Activated CD8-positive, alpha-beta T cell treated with anti-CD3 and anti-CD28 coated beads, Interleukin-2, amount 10 ng/mL, durations not matched to agents 7 days and 5 days (primary cell): ENCODE data around the gene PAGE1. TPM values are rescaled to one million over a fixed set of nuclear protein-coding genes. Genes with fewer than 3 reads are reported as not detected.

Source experiments
- ATAC-seq: fragments of 150-1000 bp; cut with Tn5 transposase; one replicate; pipeline ENCODE4 v1.10.0; 2021; ENCODE audit warnings: moderate library complexity
- CTCF ChIA-PET: fragments of 350-600 bp; sonication (Branson Sonifier 250); formaldehyde crosslinking; loops from one replicate; lab custom pipeline; 2021; ENCODE audit warnings: antibody characterized with exemption; lab: Charles Lee
- POLR2A ChIA-PET: fragments of 350-600 bp; sonication (Branson Sonifier 250); formaldehyde crosslinking; loops from one replicate; lab custom pipeline; 2021; ENCODE audit warnings: antibody characterized with exemption; lab: Charles Lee
- DNase-seq: peaks from one replicate; pipeline ENCODE4 v3.0.0-alpha.2; 2020
- H3K27ac Mint-ChIP-seq: one replicate; pipeline ENCODE4 v1.8.0; 2021; ENCODE audit warnings: mild to moderate bottlenecking, mixed read lengths
- H3K27me3 Mint-ChIP-seq: one replicate; pipeline ENCODE4 v1.8.0; 2021; ENCODE audit warnings: low read depth, mixed read lengths
- H3K36me3 Mint-ChIP-seq: one replicate; pipeline ENCODE4 v1.8.0; 2021; ENCODE audit warnings: low read depth, mixed read lengths
- H3K4me1 Mint-ChIP-seq: one replicate; pipeline ENCODE4 v1.8.0; 2021; ENCODE audit warnings: low read depth, mixed read lengths
- H3K4me3 Mint-ChIP-seq: one replicate; pipeline ENCODE4 v1.8.0; 2021; ENCODE audit warnings: mild to moderate bottlenecking, mixed read lengths
- H3K9me3 Mint-ChIP-seq: one replicate; pipeline ENCODE4 v1.8.0; 2022; ENCODE audit warnings: mixed read lengths; ENCODE audit not compliant: insufficient read depth
- total RNA-seq, 2 experiments: library from RNA; stranded (reverse); gene quantifications; one replicate each; pipeline ENCODE4 v1.2.3, GENCODE V29; 2021

Gene PAGE1
- total RNA-seq, 2 experiments from 2014 or later, result not detected

- DNase-seq (no peak), ATAC-seq (no peak)
- H3K9me3 Mint-ChIP-seq, result no peaks in the 10 kb centered on the region
- peaks cover 6% of the 10 kb centered on the region for H3K27me3 Mint-ChIP-seq
- ChIA-PET CTCF (no interaction called here), POLR2A (no interaction called here)
- no peaks in the 10 kb centered on the region for H3K36me3 Mint-ChIP-seq
- no peak overlapping the region for H3K4me3 Mint-ChIP-seq
- no peaks in the 10 kb centered on the region for H3K4me1 Mint-ChIP-seq
- H3K27ac Mint-ChIP-seq, result no peak overlapping the region
Observed at GRCh38 chrX:49701323-49701722, 5.5 kb upstream of the PAGE1 start.

GRCh38 chrX:49675075-49675719 is 20.6 kb downstream of the PAGE1 start:
- ATAC-seq, result no peak
- Mint-ChIP-seq H3K9me3 (no peaks in the 10 kb centered on the region), H3K27me3 (peaks cover 5% of the 10 kb centered on the region), H3K4me1 (no peaks in the 10 kb centered on the region), H3K27ac (no peak overlapping the region), H3K36me3 (no peaks in the 10 kb centered on the region), H3K4me3 (no peak overlapping the region)
- ChIA-PET CTCF (no interaction called here), POLR2A (no interaction called here)
- no peak for DNase-seq

- ChIA-PET POLR2A (no interaction called here), CTCF (no interaction called here)
- no peaks in the 10 kb centered on the region for H3K36me3 Mint-ChIP-seq
- ATAC-seq (no peak), DNase-seq (no peak)
- H3K27ac Mint-ChIP-seq, result no peak overlapping the region
- H3K4me3 Mint-ChIP-seq, result no peak overlapping the region
- peaks cover 5% of the 10 kb centered on the region for H3K27me3 Mint-ChIP-seq
- H3K4me1 Mint-ChIP-seq, result no peaks in the 10 kb centered on the region
- H3K9me3 Mint-ChIP-seq, result no peaks in the 10 kb centered on the region
Observed at GRCh38 chrX:49673394-49673793, 22.4 kb downstream of the PAGE1 start.

- Mint-ChIP-seq H3K27me3 (no peaks in the 10 kb centered on the region), H3K4me3 (no peak overlapping the region), H3K4me1 (no peaks in the 10 kb centered on the region), H3K36me3 (no peaks in the 10 kb centered on the region), H3K9me3 (no peaks in the 10 kb centered on the region), H3K27ac (no peak overlapping the region)
- no peak for DNase-seq
- CTCF ChIA-PET, result no interaction called here
- POLR2A ChIA-PET, result no interaction called here
- no peak for ATAC-seq
Observed at GRCh38 chrX:49664824-49665223, 31.0 kb downstream of the PAGE1 start.

GRCh38 chrX:49661881-49662280 is 33.9 kb downstream of the PAGE1 start:
- H3K9me3 Mint-ChIP-seq, result no peaks in the 10 kb centered on the region
- H3K27ac Mint-ChIP-seq, result no peak overlapping the region
- H3K36me3 Mint-ChIP-seq, result no peaks in the 10 kb centered on the region
- ATAC-seq (no peak), DNase-seq (no peak)
- no peaks in the 10 kb centered on the region for H3K27me3 Mint-ChIP-seq
- no peak overlapping the region for H3K4me3 Mint-ChIP-seq
- CTCF ChIA-PET, result no interaction called here
- POLR2A ChIA-PET, result no interaction called here
- no peaks in the 10 kb centered on the region for H3K4me1 Mint-ChIP-seq

- H3K27me3 Mint-ChIP-seq, result no peaks in the 10 kb centered on the region
- CTCF ChIA-PET, result no interaction called here
- no peak overlapping the region for H3K27ac Mint-ChIP-seq
- ATAC-seq (no peak), DNase-seq (no peak)
- no peaks in the 10 kb centered on the region for H3K9me3 Mint-ChIP-seq
- H3K36me3 Mint-ChIP-seq, result no peaks in the 10 kb centered on the region
- POLR2A ChIA-PET, result no interaction called here
- no peak overlapping the region for H3K4me3 Mint-ChIP-seq
- no peaks in the 10 kb centered on the region for H3K4me1 Mint-ChIP-seq
Observed at GRCh38 chrX:49659771-49660170, 36.0 kb downstream of the PAGE1 start.

- ChIA-PET POLR2A (no interaction called here), CTCF (no interaction called here)
- H3K36me3 Mint-ChIP-seq, result no peaks in the 10 kb centered on the region
- H3K4me3 Mint-ChIP-seq, result no peak overlapping the region
- H3K4me1 Mint-ChIP-seq, result no peaks in the 10 kb centered on the region
- ATAC-seq, result no peak
- DNase-seq, result no peak
- H3K27ac Mint-ChIP-seq, result no peak overlapping the region
- no peaks in the 10 kb centered on the region for H3K27me3 Mint-ChIP-seq
- H3K9me3 Mint-ChIP-seq, result no peaks in the 10 kb centered on the region
Observed at GRCh38 chrX:49656533-49656932, 39.3 kb downstream of the PAGE1 start.

GRCh38 chrX:49644991-49645637 is 50.7 kb downstream of the PAGE1 start:
- Mint-ChIP-seq H3K27me3 (peaks cover 2% of the 10 kb centered on the region), H3K4me3 (no peak overlapping the region), H3K27ac (no peak overlapping the region), H3K4me1 (no peaks in the 10 kb centered on the region), H3K36me3 (no peaks in the 10 kb centered on the region), H3K9me3 (no peaks in the 10 kb centered on the region)
- ATAC-seq, result no peak
- ChIA-PET CTCF (no interaction called here), POLR2A (no interaction called here)
- DNase-seq, result no peak

Other genes with a start within 250 kb of the PAGE1 start
- not detected for gene GAGE12C, start 163.8 kb downstream of the PAGE1 start, total RNA-seq
- not detected for gene GAGE12D, start 154.3 kb downstream of the PAGE1 start, total RNA-seq
- not detected for gene GAGE12E, start 144.7 kb downstream of the PAGE1 start, total RNA-seq
- gene GAGE12F, start 135.1 kb downstream of the PAGE1 start, total RNA-seq, result not detected
- gene GAGE12G, start 125.6 kb downstream of the PAGE1 start, total RNA-seq, result not detected
- not detected for gene GAGE12H, start 116.0 kb downstream of the PAGE1 start, total RNA-seq
- gene GAGE2A, start 106.5 kb downstream of the PAGE1 start, total RNA-seq, result not detected
- gene GAGE1, start 97.0 kb downstream of the PAGE1 start, total RNA-seq, result not detected
- gene PAGE4, start 133.3 kb upstream of the PAGE1 start, total RNA-seq, result not detected
- 1 to 10 TPM; 1.4 to 1.5 TPM for gene USP27X, start 183.5 kb upstream of the PAGE1 start, total RNA-seq
- gene CLCN5, start 226.6 kb upstream of the PAGE1 start, total RNA-seq, result 1 to 10 TPM; 4.0 TPM